Right lobe of liver (tissue), 6 donors: ENCODE data around the gene PIGL. TPM values are rescaled to one million over a fixed set of nuclear protein-coding genes. Genes with fewer than 3 reads are reported as not detected.
"Not testable (repeated sequence)": the region's sequence is repeated elsewhere in the genome, so short reads cannot be mapped to it uniquely, and the experiment has no call there.

Experiments
- ATAC-seq, 4 donors: fragments of 200-7000 bp; cut with Tn5 transposase; one replicate each; pipeline ENCODE4 v1.9.1; 2020; ENCODE audit warnings: mild to moderate bottlenecking in 4 of 4, moderate library complexity in 4 of 4
- DNase-seq, 3 donors: peaks; one replicate each; pipeline ENCODE4 v3.0.0-alpha.2; 2020
- H3K27ac ChIP-seq, 3 donors: fragments of 200-600 bp; one replicate each; pipeline ENCODE4 v1.8.0; 2022
- H3K27me3 ChIP-seq, 2 donors: fragments of 200-600 bp; one replicate each; pipeline ENCODE4 v1.8.0; 2022
- H3K36me3 ChIP-seq, 4 donors: fragments of 200-600 bp; sonication (generic) in 1 of 4; one replicate each; pipeline versions ENCODE4 v1.5.1 to v1.8.0; 2017 to 2022; ENCODE audit warnings: control low read depth in 1 of 4
- H3K4me1 ChIP-seq, 4 donors: fragments of 200-600 bp; sonication (generic) in 1 of 4; one replicate each; pipeline versions ENCODE4 v1.5.1 to v1.8.0; 2017 to 2022; ENCODE audit warnings: control low read depth in 1 of 4
- H3K4me3 ChIP-seq, 3 donors: fragments of 200-600 bp; one replicate each; pipeline ENCODE4 v1.8.0; 2022
- H3K9me3 ChIP-seq, 4 donors: fragments of 200-600 bp; sonication (generic) in 1 of 4; one replicate each; pipeline versions ENCODE4 v1.5.1 to v1.8.0; 2017 to 2022; ENCODE audit warnings: control low read depth in 1 of 4
- CTCF ChIP-seq, 4 donors: fragments of 200-600 bp in 3 of 4; fragments of 450-650 bp in 1 of 4; IDR thresholded peaks; one replicate each; pipeline versions ENCODE4 v1.5.1 to v1.8.0; 2016 to 2022; ENCODE audit warnings: antibody characterized with exemption in 4 of 4, mild to moderate bottlenecking in 2 of 4
- POLR2A ChIP-seq: fragments of 450-650 bp; IDR thresholded peaks from one replicate; pipeline ENCODE4 v1.6.1; 2017; ENCODE audit warnings: antibody characterized with exemption, mild to moderate bottlenecking
- WGBS: methylation state at CpG from one replicate; pipeline ENCODE4 v1.1.6; 2018; ENCODE audit warnings: low coverage, low lambda C conversion rate; ENCODE audit not compliant: insufficient coverage; ENCODE audit errors: missing lambda C conversion rate; 5-methylcytosine and 5-hydroxymethylcytosine counted together
- intact Hi-C, 2 donors: fragments of 100-400 bp; cut with DNase I; formaldehyde crosslinking; loops; one replicate each; pipeline versions ENCODE4 v1.11.2 to v1.14.1; 2022
- total RNA-seq, 6 experiments: library from RNA; depleted of rRNA in 2 of 6; stranded (reverse); fragments of >200 nt in 2 of 6; fragmentation: NEBNext Ultra II Directional in 3 of 6; extraction: Animal tissue kit (Norgen Biotek cat#: 25700) in 3 of 6; gene quantifications; one replicate each; pipeline versions ENCODE4 v1.1.0 to v1.2.4, GENCODE V29; 2016 to 2023
- donor health status: DM: no; HTN: yes; CAD: no.
- donor health status: DM: no; HTN: no; CAD: no.
- donor health status: DM: no; HTN: no; CAD: no.
- donor health status: DM: no; HTN: yes; CAD: no.
- donor health status: DM: no; HTN: yes; CAD: no.

PIGL gene
- total RNA-seq, 6 experiments from 2014 or later: 8.5 to 29.7 (median 14.9) TPM

GRCh38 chr17:16187642-16188041 lies 29.4 kb upstream of the PIGL start:
- Histone ChIP-seq H3K36me3 (peaks cover 0 to 32% (median 7%) of the 10 kb centered on the region in 4 donors), H3K27me3 (no peaks in the 10 kb centered on the region), H3K4me1 (no peaks in the 10 kb centered on the region), H3K4me3 (no peak overlapping the region), H3K27ac (no peak overlapping the region), H3K9me3 (no peaks in the 10 kb centered on the region)
- no peak for ATAC-seq
- no peak for DNase-seq
- TF ChIP-seq CTCF (IDR thresholded peaks at IDR 0.05) (no peak), POLR2A (no peak)
- intact Hi-C loops: no loop called here
- WGBS: 89% methylated on average over 5 of the region's 5 CpGs

- Histone ChIP-seq H3K4me1 (no peaks in the 10 kb centered on the region), H3K4me3 (no peak overlapping the region), H3K27me3 (no peaks in the 10 kb centered on the region), H3K9me3 (no peaks in the 10 kb centered on the region), H3K36me3 (peaks cover 0 to 51% (median 11%) of the 10 kb centered on the region in 4 donors), H3K27ac (no peak overlapping the region)
- 78% methylated on average over 3 of the region's 3 CpGs for WGBS
- TF ChIP-seq CTCF (IDR thresholded peaks at IDR 0.05) (no peak), POLR2A (no peak)
- intact Hi-C loops: no loop called here
- DNase-seq (no peak), ATAC-seq (no peak)
Observed at GRCh38 chr17:16189791-16190348, 27.1 kb upstream of the PIGL start.

DNA sequence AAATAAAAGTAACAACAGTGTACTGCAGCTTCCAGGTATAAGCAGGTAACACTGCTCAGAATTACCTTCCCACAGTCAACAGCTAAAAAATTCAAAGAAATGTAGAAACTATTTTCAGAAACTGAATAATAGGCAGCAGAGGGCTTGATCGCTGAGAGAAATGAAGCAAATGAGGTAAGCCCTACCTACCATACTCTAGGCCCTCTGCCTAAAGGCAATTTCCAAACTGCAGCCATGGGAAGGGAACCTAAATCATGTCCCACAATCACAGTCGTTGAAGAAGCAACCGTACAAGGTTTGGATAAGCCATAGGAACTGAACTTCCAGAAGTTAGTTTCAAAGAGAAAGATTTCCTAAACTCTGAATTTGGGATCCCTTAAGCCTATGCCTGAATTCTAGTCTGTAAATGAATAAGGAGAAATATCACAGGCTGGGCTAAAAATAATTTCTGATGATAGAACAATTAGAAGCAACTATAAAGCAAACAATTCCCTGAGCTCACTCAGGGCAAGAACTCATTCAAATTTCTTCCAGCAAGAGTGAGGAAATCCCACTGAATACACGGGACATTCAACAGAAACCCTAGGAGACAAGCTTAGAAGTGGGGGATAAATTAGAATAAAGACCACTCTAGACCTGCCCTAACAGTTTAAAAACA lies 26.2 kb upstream of the PIGL start:
- Histone ChIP-seq H3K36me3 (peaks cover 0 to 49% (median 12%) of the 10 kb centered on the region in 4 donors), H3K4me3 (no peak overlapping the region), H3K4me1 (no peaks in the 10 kb centered on the region), H3K27ac (no peak overlapping the region), H3K9me3 (no peaks in the 10 kb centered on the region), H3K27me3 (no peaks in the 10 kb centered on the region)
- WGBS: 78% methylated on average over 4 of the region's 4 CpGs
- DNase-seq: no peak
- no peak for TF ChIP-seq POLR2A
- TF ChIP-seq CTCF (IDR thresholded peaks at IDR 0.05): no peak
- intact Hi-C loops: no loop called here
- ATAC-seq: no peak

- intact Hi-C loops: no loop called here
- WGBS: 100% methylated on average over 1 of the region's 3 CpGs
- H3K27me3 ChIP-seq: no peaks in the 10 kb centered on the region
- H3K4me1 ChIP-seq: no peaks in the 10 kb centered on the region
- no peaks in the 10 kb centered on the region for H3K9me3 ChIP-seq
- no peak overlapping the region for H3K4me3 ChIP-seq
- peaks cover 0 to 42% (median 8%) of the 10 kb centered on the region in 4 donors for H3K36me3 ChIP-seq
- H3K27ac ChIP-seq: no peak overlapping the region
- TF ChIP-seq POLR2A (no peak), CTCF (IDR thresholded peaks at IDR 0.05) (no peak)
- DNase-seq: no peak
- no peak for ATAC-seq
Observed at GRCh38 chr17:16191604-16192003, 25.4 kb upstream of the PIGL start.

DNA sequence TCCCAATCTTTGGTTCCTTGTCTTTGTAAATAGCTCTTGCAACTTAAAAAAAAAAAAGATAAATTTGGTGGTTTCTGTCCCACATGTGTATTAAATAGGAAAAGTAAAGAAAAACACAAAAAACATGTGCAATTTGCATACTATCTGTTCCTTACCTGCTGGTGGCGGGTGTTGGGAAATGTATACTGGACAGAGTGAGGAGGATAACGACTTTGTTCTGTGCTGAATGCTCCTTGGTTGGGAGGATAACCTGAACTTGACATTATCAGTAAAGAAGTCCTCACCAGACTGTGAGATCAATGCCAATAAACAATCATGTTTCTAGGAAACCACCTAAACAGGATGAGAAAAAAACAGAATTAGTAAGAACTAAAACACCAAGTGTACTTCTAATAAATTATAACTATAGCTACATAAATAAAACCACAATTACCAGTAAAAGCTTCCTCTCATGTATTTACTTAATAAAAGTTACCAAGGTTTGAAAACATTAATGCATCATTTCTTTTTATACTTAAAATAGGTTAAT lies 22.6 kb upstream of the PIGL start:
- DNase-seq, H3K27me3 ChIP-seq, ATAC-seq, intact Hi-C loops, H3K27ac ChIP-seq, H3K9me3 ChIP-seq, H3K4me3 ChIP-seq: not testable (repeated sequence)
- H3K4me1 ChIP-seq: peaks cover 0 to 10% (median 1%) of the 10 kb centered on the region in 4 donors
- peaks cover 0 to 41% (median 8%) of the 10 kb centered on the region in 4 donors for H3K36me3 ChIP-seq
- WGBS: 61% methylated on average over 2 of the region's 2 CpGs
